GM18868 (cell line): ENCODE measurements around the gene RAB6A.

Experiments
- ATAC-seq: cut with Tn5 transposase; IDR thresholded peaks from one replicate; pipeline ENCODE4 v1.9.1; 2021; ENCODE audit warnings: mild to moderate bottlenecking, moderate library complexity; ENCODE audit not compliant: unreplicated experiment

The RAB6A gene

GRCh38 chr11:73633999-73634398 lies 126.9 kb downstream of the RAB6A start:
- ATAC-seq = no peak

DNA sequence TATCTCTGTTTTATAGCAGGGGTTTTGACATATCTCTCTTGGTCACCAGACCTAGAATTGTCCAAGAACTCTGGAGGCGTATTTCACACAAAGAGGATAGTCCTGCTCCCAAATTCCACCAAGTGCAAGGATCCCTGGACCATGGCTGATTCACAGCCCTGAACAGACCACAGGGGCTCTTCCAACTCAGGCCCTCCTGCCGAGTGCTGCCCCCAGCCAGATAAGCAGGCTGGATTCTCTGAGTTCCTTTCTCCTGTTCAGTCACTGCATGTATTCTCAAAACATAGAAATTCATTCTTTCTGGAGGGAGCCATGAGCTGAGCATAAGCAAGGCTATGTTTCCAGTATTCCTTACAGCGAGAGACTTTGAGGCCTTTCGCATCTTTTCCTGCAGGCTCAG lies 127.9 kb downstream of the RAB6A start:
- no peak for ATAC-seq

DNA sequence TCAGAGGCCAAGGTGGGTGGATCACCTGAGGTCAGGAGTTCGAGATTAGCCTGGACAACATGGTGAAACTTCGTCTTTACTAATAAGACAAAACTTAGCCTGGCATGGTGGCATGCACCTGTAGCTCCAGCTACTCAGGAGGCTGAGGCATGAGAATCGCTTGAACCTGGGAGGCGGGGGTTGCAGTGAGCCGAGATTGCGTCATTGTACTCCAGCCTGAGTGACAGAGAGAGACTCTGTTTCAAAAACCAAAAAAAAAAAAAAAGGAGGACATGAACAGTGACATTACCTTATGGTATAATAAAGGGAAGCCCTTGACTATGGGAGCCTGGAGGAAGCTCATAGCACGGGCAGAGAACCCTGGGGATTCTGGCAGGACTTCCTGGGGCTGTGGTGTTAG lies 131.0 kb downstream of the RAB6A start:
- no peak for ATAC-seq

- ATAC-seq = no peak
Observed at GRCh38 chr11:73625696-73626318, 135.1 kb downstream of the RAB6A start.
